WTC11 (cell line): Measurements from ENCODE around the gene CTTNBP2NL. TPM values are rescaled to one million over a fixed set of nuclear protein-coding genes. Genes with fewer than 3 reads are reported as not detected.

Source experiments
- ATAC-seq: fragments of 200-7000 bp; cut with Tn5 transposase; 2 replicates; pipeline ENCODE4 v1.10.0; 2021; ENCODE audit warnings: mild to moderate bottlenecking, moderate library complexity
- CTCF ChIA-PET: fragments of 300-600 bp; sonication (Branson Sonifier 250); formaldehyde crosslinking; loops from one replicate; lab custom pipeline; 2021; ENCODE audit warnings: antibody characterized with exemption; lab: Charles Lee
- POLR2A ChIA-PET: fragments of 350-600 bp; sonication (Branson Sonifier 250); formaldehyde crosslinking; loops from one replicate; lab custom pipeline; 2021; ENCODE audit warnings: antibody characterized with exemption; lab: Charles Lee
- DNase-seq: peaks from one replicate; pipeline ENCODE4 v3.0.0; 2021; ENCODE audit warnings: low spot score
- H3K27ac Mint-ChIP-seq: 2 replicates; pipeline ENCODE4 v1.8.0; 2021; ENCODE audit warnings: mixed read lengths
- H3K27me3 Mint-ChIP-seq: 2 replicates; pipeline ENCODE4 v1.8.0; 2021; ENCODE audit warnings: low read depth, mild to moderate bottlenecking, moderate library complexity, mixed read lengths
- H3K36me3 Mint-ChIP-seq: 2 replicates; pipeline ENCODE4 v1.8.0; 2021; ENCODE audit warnings: mixed read lengths
- H3K4me1 Mint-ChIP-seq: 2 replicates; pipeline ENCODE4 v1.8.0; 2022; ENCODE audit warnings: mixed read lengths
- H3K4me3 Mint-ChIP-seq: 2 replicates; pipeline ENCODE4 v1.8.0; 2021; ENCODE audit warnings: mild to moderate bottlenecking, moderate library complexity, mixed read lengths
- H3K9me3 Mint-ChIP-seq: 2 replicates; pipeline ENCODE4 v1.8.0; 2021; ENCODE audit warnings: mixed read lengths
- AR ChIP-seq: fragments of 250-450 bp; sonication (Bioruptor Pico); IDR thresholded peaks from 2 replicates; pipeline ENCODE4 v1.9.0; 2021; ENCODE audit warnings: mild to moderate bottlenecking
- ATF1 ChIP-seq: sonication (generic); formaldehyde crosslinking; IDR thresholded peaks from 2 replicates; pipeline ENCODE4 v1.8.1; 2023; ENCODE audit warnings: mild to moderate bottlenecking, moderate library complexity, missing genetic modification reagents
- CBFB ChIP-seq: sonication (generic); formaldehyde crosslinking; IDR thresholded peaks from 2 replicates; pipeline ENCODE4 v1.8.1; 2022; ENCODE audit warnings: mild to moderate bottlenecking, low read depth, missing genetic modification reagents
- E2F5 ChIP-seq: sonication (generic); formaldehyde crosslinking; IDR thresholded peaks from 2 replicates; pipeline ENCODE4 v1.8.1; 2022; ENCODE audit warnings: mild to moderate bottlenecking, moderate library complexity, missing genetic modification reagents
- EMX1 ChIP-seq: fragments of 250-450 bp; sonication (Bioruptor Pico); IDR thresholded peaks from 2 replicates; pipeline ENCODE4 v1.8.0; 2021; ENCODE audit warnings: mild to moderate bottlenecking
- ESRRA ChIP-seq: sonication (generic); formaldehyde crosslinking; IDR thresholded peaks from 2 replicates; pipeline ENCODE4 v1.8.1; 2022; ENCODE audit warnings: mild to moderate bottlenecking, missing genetic modification reagents, borderline replicate concordance
- GRHL2 ChIP-seq: fragments of 250-450 bp; sonication (Bioruptor Pico); IDR thresholded peaks from 2 replicates; pipeline ENCODE4 v1.8.0; 2022; ENCODE audit warnings: mild to moderate bottlenecking, moderate library complexity; ENCODE audit not compliant: insufficient replicate concordance, severe bottlenecking
- NR2C2 ChIP-seq: sonication (generic); formaldehyde crosslinking; IDR thresholded peaks from 2 replicates; pipeline ENCODE4 v1.8.0; 2022; ENCODE audit warnings: mild to moderate bottlenecking, missing genetic modification reagents
- PRDM15 ChIP-seq: sonication (generic); formaldehyde crosslinking; IDR thresholded peaks from 2 replicates; pipeline ENCODE4 v1.8.0; 2022; ENCODE audit warnings: missing genetic modification reagents
- PREB ChIP-seq: sonication (generic); formaldehyde crosslinking; IDR thresholded peaks from 2 replicates; pipeline ENCODE4 v1.8.1; 2022; ENCODE audit warnings: mild to moderate bottlenecking, missing genetic modification reagents, moderate library complexity, borderline replicate concordance
- SP1 ChIP-seq: sonication (generic); formaldehyde crosslinking; conservative IDR thresholded peaks from 2 replicates; pipeline ENCODE4 v1.8.1; 2022; ENCODE audit warnings: missing genetic modification reagents
- STAT6 ChIP-seq: sonication (generic); formaldehyde crosslinking; conservative IDR thresholded peaks from 2 replicates; pipeline ENCODE4 v1.8.1; 2023; ENCODE audit warnings: mild to moderate bottlenecking, low read depth, missing genetic modification reagents, moderate library complexity
- TEAD1 ChIP-seq: sonication (generic); formaldehyde crosslinking; IDR thresholded peaks from 2 replicates; pipeline ENCODE4 v1.8.0; 2022; ENCODE audit warnings: mild to moderate bottlenecking, missing genetic modification reagents
- ZBTB21 ChIP-seq: sonication (generic); formaldehyde crosslinking; IDR thresholded peaks from 2 replicates; pipeline ENCODE4 v1.8.1; 2023; ENCODE audit warnings: mild to moderate bottlenecking, missing genetic modification reagents, borderline replicate concordance
- ZBTB43 ChIP-seq: sonication (generic); formaldehyde crosslinking; IDR thresholded peaks from 2 replicates; pipeline ENCODE4 v1.8.1; 2023; ENCODE audit warnings: mild to moderate bottlenecking, missing genetic modification reagents
- ZNF232 ChIP-seq: sonication (generic); formaldehyde crosslinking; IDR thresholded peaks from 2 replicates; pipeline ENCODE4 v1.8.0; 2022; ENCODE audit warnings: mild to moderate bottlenecking, missing genetic modification reagents
- ZNF425 ChIP-seq: fragments of 250-450 bp; sonication (Bioruptor Pico); conservative IDR thresholded peaks from 2 replicates; pipeline ENCODE4 v1.9.0; 2021; ENCODE audit warnings: mild to moderate bottlenecking
- total RNA-seq: library from RNA; stranded (reverse); gene quantifications from 3 replicates; pipeline ENCODE4 v1.2.3, GENCODE V29; 2021

The CTTNBP2NL gene
- total RNA-seq, 1 experiment from 2014 or later, result 32.8 TPM

- Mint-ChIP-seq H3K4me3 (peak overlapping the region; percentile 68), H3K27me3 (peaks cover 83% of the 10 kb centered on the region), H3K36me3 (no peaks in the 10 kb centered on the region), H3K9me3 (no peaks in the 10 kb centered on the region), H3K4me1 (peaks cover 20% of the 10 kb centered on the region), H3K27ac (no peak overlapping the region)
- DNase-seq (no peak), ATAC-seq (no peak)
- POLR2A ChIA-PET, result interaction anchor here (1.3 to 1.9 kb wide), 2 partner anchors 8 to 48 kb away, joined by 3 to 5 read pairs; no protein-coding TSS in a partner anchor
- CTCF ChIA-PET, result interaction anchor here (0.6 to 2.7 kb wide), 9 partner anchors 14 to 213 kb away, joined by 3 to 13 read pairs (median 8); partner anchors contain the start of gene MOV10
- TF ChIP-seq ESRRA (CRISPR knock-in tag) (no peak), NR2C2 (CRISPR knock-in tag) (no peak), ZNF425 (CRISPR knock-in tag) (no peak), PRDM15 (CRISPR knock-in tag) (no peak), ZBTB21 (CRISPR knock-in tag) (no peak), STAT6 (no peak)
These were observed 113.7 kb downstream of the CTTNBP2NL start for GRCh38 chr1:112509660-112510178.

GRCh38 chr1:112510340-112510739, 114.3 kb downstream of the CTTNBP2NL start:
- Mint-ChIP-seq H3K27me3 (peaks cover 77% of the 10 kb centered on the region), H3K36me3 (no peaks in the 10 kb centered on the region), H3K4me1 (peaks cover 18% of the 10 kb centered on the region), H3K4me3 (peak overlapping the region; percentile 68), H3K9me3 (no peaks in the 10 kb centered on the region), H3K27ac (no peak overlapping the region)
- no peak for ATAC-seq
- ChIA-PET POLR2A (interaction anchor here (1.9 kb wide), 1 partner anchor 9 kb away, joined by 5 read pairs; no protein-coding TSS in a partner anchor), CTCF (interaction anchor here (0.8 to 2.7 kb wide), 5 partner anchors 8 to 141 kb away, joined by 3 to 13 read pairs (median 6); no protein-coding TSS in a partner anchor)
- no peak for DNase-seq
- TF ChIP-seq GRHL2 (CRISPR knock-in tag) (no peak), ZBTB43 (CRISPR knock-in tag) (no peak), ZNF232 (CRISPR knock-in tag) (no peak), EMX1 (CRISPR knock-in tag) (no peak), TEAD1 (CRISPR knock-in tag) (no peak), AR (no peak), SP1 (CRISPR knock-in tag) (no peak), NR2C2 (CRISPR knock-in tag) (no peak), ATF1 (CRISPR knock-in tag) (no peak), CBFB (CRISPR knock-in tag) (no peak), E2F5 (no peak), PREB (CRISPR knock-in tag) (no peak)
